Measurements from ENCODE around the gene NKX1-1.

NKX1-1 gene

GRCh38 chr4:1376841-1377605, 29.2 kb downstream of the NKX1-1 start:
- Histone ChIP-seq H3K36me3 (ENCODE audit: control insufficient read depth, low read length) (no peaks in the 10 kb centered on the region; the same call in 1 of the 2 replicates), H3K79me2 (ENCODE audit: control insufficient read depth, low read length) (no peaks in the 10 kb centered on the region), H4K20me1 (ENCODE audit: control insufficient read depth, insufficient read depth, low read depth, low read length) (no peaks in the 10 kb centered on the region), H3K4me1 (ENCODE audit: control insufficient read depth, low read length) (no peaks in the 10 kb centered on the region), H3F3A (ENCODE audit: control insufficient read depth, insufficient read depth) (no peaks in the 10 kb centered on the region), H3K27ac (ENCODE audit: low read depth, low read length) (no peak overlapping the region), H3K27me3 (ENCODE audit: control insufficient read depth, low read length) (no peaks in the 10 kb centered on the region), H3K9me3 (ENCODE audit: control insufficient read depth, insufficient read depth, low read length) (no peaks in the 10 kb centered on the region), H3K4me2 (ENCODE audit: low read length) (no peak overlapping the region), H3K4me3 (ENCODE audit: low read length) (no peak overlapping the region), H3K9me2 (replicated peaks; ENCODE audit: control insufficient read depth, low read length) (no peaks in the 10 kb centered on the region)
- TF ChIP-seq EZH2phosphoT487 (IDR thresholded peaks at IDR 0.05; ENCODE audit: borderline replicate concordance, low read length), result no peak

- Histone ChIP-seq H3K27ac (ENCODE audit: low read depth, low read length) (no peak overlapping the region), H3K27me3 (ENCODE audit: control insufficient read depth, low read length) (no peaks in the 10 kb centered on the region), H3K9me2 (replicated peaks; ENCODE audit: control insufficient read depth, low read length) (no peaks in the 10 kb centered on the region), H3F3A (ENCODE audit: control insufficient read depth, insufficient read depth) (no peaks in the 10 kb centered on the region), H3K79me2 (ENCODE audit: control insufficient read depth, low read length) (no peaks in the 10 kb centered on the region), H3K4me3 (ENCODE audit: low read length) (no peak overlapping the region), H3K4me1 (ENCODE audit: control insufficient read depth, low read length) (no peaks in the 10 kb centered on the region), H3K9me3 (ENCODE audit: control insufficient read depth, insufficient read depth, low read length) (no peaks in the 10 kb centered on the region), H4K20me1 (ENCODE audit: control insufficient read depth, insufficient read depth, low read depth, low read length) (no peaks in the 10 kb centered on the region), H3K4me2 (ENCODE audit: low read length) (no peak overlapping the region), H3K36me3 (ENCODE audit: control insufficient read depth, low read length) (no peaks in the 10 kb centered on the region; the same call in 1 of the 2 replicates)
- TF ChIP-seq, protein P1, sequence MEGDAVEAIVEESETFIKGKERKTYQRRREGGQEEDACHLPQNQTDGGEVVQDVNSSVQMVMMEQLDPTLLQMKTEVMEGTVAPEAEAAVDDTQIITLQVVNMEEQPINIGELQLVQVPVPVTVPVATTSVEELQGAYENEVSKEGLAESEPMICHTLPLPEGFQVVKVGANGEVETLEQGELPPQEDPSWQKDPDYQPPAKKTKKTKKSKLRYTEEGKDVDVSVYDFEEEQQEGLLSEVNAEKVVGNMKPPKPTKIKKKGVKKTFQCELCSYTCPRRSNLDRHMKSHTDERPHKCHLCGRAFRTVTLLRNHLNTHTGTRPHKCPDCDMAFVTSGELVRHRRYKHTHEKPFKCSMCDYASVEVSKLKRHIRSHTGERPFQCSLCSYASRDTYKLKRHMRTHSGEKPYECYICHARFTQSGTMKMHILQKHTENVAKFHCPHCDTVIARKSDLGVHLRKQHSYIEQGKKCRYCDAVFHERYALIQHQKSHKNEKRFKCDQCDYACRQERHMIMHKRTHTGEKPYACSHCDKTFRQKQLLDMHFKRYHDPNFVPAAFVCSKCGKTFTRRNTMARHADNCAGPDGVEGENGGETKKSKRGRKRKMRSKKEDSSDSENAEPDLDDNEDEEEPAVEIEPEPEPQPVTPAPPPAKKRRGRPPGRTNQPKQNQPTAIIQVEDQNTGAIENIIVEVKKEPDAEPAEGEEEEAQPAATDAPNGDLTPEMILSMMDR (IDR thresholded peaks at IDR 0.05; ENCODE audit: low read depth, low read length, poor library complexity, severe bottlenecking), result no peak
- no peak for TF ChIP-seq EZH2phosphoT487 (IDR thresholded peaks at IDR 0.05; ENCODE audit: borderline replicate concordance, low read length)
Measured at GRCh38 chr4:1376391-1376840, 29.8 kb downstream of the NKX1-1 start.

GRCh38 chr4:1375761-1376322, 30.4 kb downstream of the NKX1-1 start:
- H3K4me2 ChIP-seq (ENCODE audit: low read length), result no peak overlapping the region

More at GRCh38 chr4:1375761-1376322, 30.4 kb downstream of the NKX1-1 start:
- Histone ChIP-seq H3K4me1 (ENCODE audit: control insufficient read depth, low read length) (no peaks in the 10 kb centered on the region), H3F3A (ENCODE audit: control insufficient read depth, insufficient read depth) (no peaks in the 10 kb centered on the region), H3K9me2 (replicated peaks; ENCODE audit: control insufficient read depth, low read length) (no peaks in the 10 kb centered on the region), H4K20me1 (ENCODE audit: control insufficient read depth, insufficient read depth, low read depth, low read length) (no peaks in the 10 kb centered on the region), H3K9me3 (ENCODE audit: control insufficient read depth, insufficient read depth, low read length) (no peaks in the 10 kb centered on the region), H3K4me3 (ENCODE audit: low read length) (no peak overlapping the region), H3K27me3 (ENCODE audit: control insufficient read depth, low read length) (no peaks in the 10 kb centered on the region), H3K27ac (ENCODE audit: low read depth, low read length) (no peak overlapping the region), H3K36me3 (ENCODE audit: control insufficient read depth, low read length) (no peaks in the 10 kb centered on the region; the same call in 1 of the 2 replicates), H3K79me2 (ENCODE audit: control insufficient read depth, low read length) (no peaks in the 10 kb centered on the region)
- TF ChIP-seq, protein P1 (IDR thresholded peaks at IDR 0.05; ENCODE audit: low read depth, low read length, poor library complexity, severe bottlenecking), result no peak
- TF ChIP-seq EZH2phosphoT487 (IDR thresholded peaks at IDR 0.05; ENCODE audit: borderline replicate concordance, low read length), result no peak
